Lung (tissue), 12 donors: ENCODE data around the gene ACHE. TPM values are rescaled to one million over a fixed set of nuclear protein-coding genes. Genes with fewer than 3 reads are reported as not detected.
"Not testable (repeated sequence)": the region's sequence is repeated elsewhere in the genome, so short reads cannot be mapped to it uniquely, and the experiment has no call there.

Source experiments
- ATAC-seq: fragments of 200-7000 bp; cut with Tn5 transposase; one replicate; pipeline ENCODE4 v1.9.1; 2020; ENCODE audit warnings: moderate number of reproducible peaks; ENCODE audit not compliant: insufficient read depth, low FRiP score
- DNase-seq, 3 donors: peaks; one replicate each; pipeline ENCODE4 v3.0.0-alpha.2; 2013 to 2017
- H3K27ac ChIP-seq, 2 donors: one replicate each; pipeline ENCODE4 v1.5.1; 2013; ENCODE audit warnings: mild to moderate bottlenecking in 2 of 2, moderate library complexity in 2 of 2, control low read depth in 1 of 2, inconsistent platforms in 1 of 2, low read depth in 1 of 2, low read length in 1 of 2
- H3K27me3 ChIP-seq, 3 donors: one replicate each; pipeline ENCODE4 v1.5.1; 2013; ENCODE audit warnings: low read length in 2 of 3; ENCODE audit not compliant: control insufficient read depth in 3 of 3, insufficient read depth in 3 of 3
- H3K36me3 ChIP-seq, 4 donors: one replicate each; pipeline ENCODE4 v1.5.1; 2013; ENCODE audit warnings: low read length in 4 of 4, mild to moderate bottlenecking in 1 of 4, moderate library complexity in 1 of 4; ENCODE audit not compliant: control insufficient read depth in 4 of 4, insufficient read depth in 4 of 4
- H3K4me1 ChIP-seq, 5 donors: one replicate each; pipeline ENCODE4 v1.5.1; 2013; ENCODE audit warnings: low read length in 5 of 5, mild to moderate bottlenecking in 2 of 5, moderate library complexity in 1 of 5; ENCODE audit not compliant: control insufficient read depth in 5 of 5, insufficient read depth in 5 of 5
- H3K4me3 ChIP-seq: one replicate; pipeline ENCODE4 v1.5.1; 2013; ENCODE audit warnings: mild to moderate bottlenecking, control low read depth, moderate library complexity
- H3K9ac ChIP-seq, 2 donors: one replicate each; pipeline ENCODE4 v1.5.1; 2013; ENCODE audit warnings: low read length in 2 of 2, control low read depth in 1 of 2; ENCODE audit not compliant: insufficient read depth in 1 of 2
- H3K9me3 ChIP-seq, 4 donors: one replicate each; pipeline ENCODE4 v1.5.1; 2013; ENCODE audit warnings: low read length in 3 of 4, mild to moderate bottlenecking in 1 of 4, moderate library complexity in 1 of 4; ENCODE audit not compliant: control insufficient read depth in 4 of 4, insufficient read depth in 3 of 4
- CTCF ChIP-seq: IDR thresholded peaks from 2 replicates; pipeline ENCODE4 v1.5.1; 2012; ENCODE audit warnings: mild to moderate bottlenecking; ENCODE audit errors: control extremely low read depth, extremely low read depth
- WGBS, 2 donors: extraction: QIAGEN DNeasy Blood & Tissue Kit; methylation state at CpG; one replicate each; pipeline ENCODE4 v1.1.7; 2013; 5-methylcytosine and 5-hydroxymethylcytosine counted together
- polyA plus RNA-seq, 2 donors: library from polyadenylated mRNA; stranded (reverse); fragments of 200-250 nt; gene quantifications; one replicate each; pipeline ENCODE4 v1.2.1, GENCODE V29; 2013
- total RNA-seq, 2 donors: library from RNA; depleted of rRNA in 1 of 2; stranded (reverse); fragments of >200 nt in 1 of 2; gene quantifications; one replicate each; pipeline ENCODE4 v1.2.1, GENCODE V29; 2014 to 2021
- donor health status: control.
- donor health status: control.
- donor health status: Bipolar disorder and iron deficiency.
- donor health status: healthy.
- donor health status: DM: yes; HTN: yes; CAD: no.

ACHE gene
- total and polyA plus RNA-seq, 4 donors = 2.6 to 8.2 (median 6.7) TPM

GRCh38 chr7:100914879-100915447 is 19.3 kb upstream of the ACHE start:
- ATAC-seq (peak; percentile 47), DNase-seq (no peak)
- no peak overlapping the region for H3K4me3 ChIP-seq
- H3K9me3 ChIP-seq = no peaks in the 10 kb centered on the region
- H3K4me1 ChIP-seq = peaks cover 0 to 5% (median 0%) of the 10 kb centered on the region in 5 donors
- WGBS, 2 donors = 67 to 80% methylated on average over 8 of the region's 8 CpGs
- no peak for TF ChIP-seq CTCF
- H3K9ac ChIP-seq = no peak overlapping the region
- H3K36me3 ChIP-seq = no peaks in the 10 kb centered on the region
- H3K27me3 ChIP-seq = no peaks in the 10 kb centered on the region
- H3K27ac ChIP-seq = no peak overlapping the region

- DNase-seq = no peak
- no peak for ATAC-seq
- no peaks in the 10 kb centered on the region for H3K27me3 ChIP-seq
- no peak overlapping the region for H3K4me3 ChIP-seq
- no peaks in the 10 kb centered on the region for H3K9me3 ChIP-seq
- H3K36me3 ChIP-seq = no peaks in the 10 kb centered on the region
- 82 to 91% methylated on average over 15 of the region's 15 CpGs for WGBS, 2 donors
- H3K4me1 ChIP-seq = peaks cover 0 to 5% (median 0%) of the 10 kb centered on the region in 5 donors
- H3K9ac ChIP-seq = no peak overlapping the region
- no peak for TF ChIP-seq CTCF
- no peak overlapping the region for H3K27ac ChIP-seq
These were observed 18.7 kb upstream of the ACHE start for GRCh38 chr7:100914208-100914878.

- no peak for TF ChIP-seq CTCF
- ATAC-seq (no peak), DNase-seq (no peak)
- H3K4me3 ChIP-seq = no peak overlapping the region
- WGBS, 2 donors = 89 to 90% methylated on average over 3 of the region's 3 CpGs
- no peaks in the 10 kb centered on the region for H3K27me3 ChIP-seq
- H3K4me1 ChIP-seq = peaks cover 0 to 3% (median 0%) of the 10 kb centered on the region in 5 donors
- no peak overlapping the region for H3K9ac ChIP-seq
- H3K36me3 ChIP-seq = no peaks in the 10 kb centered on the region
- H3K9me3 ChIP-seq = peaks cover 0 to 3% (median 0%) of the 10 kb centered on the region in 4 donors
- H3K27ac ChIP-seq = no peak overlapping the region
These were observed 15.8 kb upstream of the ACHE start for GRCh38 chr7:100911484-100911883.

- not testable (repeated sequence) for H3K4me1 ChIP-seq, ATAC-seq, H3K36me3 ChIP-seq, H3K27ac ChIP-seq, H3K4me3 ChIP-seq, H3K27me3 ChIP-seq, H3K9ac ChIP-seq, H3K9me3 ChIP-seq, DNase-seq
- WGBS, 2 donors = 47 to 71% methylated on average over 6 to 7 of the region's 7 CpGs
These were observed 14.8 kb upstream of the ACHE start for GRCh38 chr7:100910443-100910842.
